ENCODE measurements around the gene LIMD2. TPM values are rescaled to one million over a fixed set of nuclear protein-coding genes. Genes with fewer than 3 reads are reported as not detected.

Gene LIMD2
- total and polyA plus RNA-seq, 2 of the 4 experiments (the other 2 are of a cell fraction): 4.5 to 21.7 TPM

DNA sequence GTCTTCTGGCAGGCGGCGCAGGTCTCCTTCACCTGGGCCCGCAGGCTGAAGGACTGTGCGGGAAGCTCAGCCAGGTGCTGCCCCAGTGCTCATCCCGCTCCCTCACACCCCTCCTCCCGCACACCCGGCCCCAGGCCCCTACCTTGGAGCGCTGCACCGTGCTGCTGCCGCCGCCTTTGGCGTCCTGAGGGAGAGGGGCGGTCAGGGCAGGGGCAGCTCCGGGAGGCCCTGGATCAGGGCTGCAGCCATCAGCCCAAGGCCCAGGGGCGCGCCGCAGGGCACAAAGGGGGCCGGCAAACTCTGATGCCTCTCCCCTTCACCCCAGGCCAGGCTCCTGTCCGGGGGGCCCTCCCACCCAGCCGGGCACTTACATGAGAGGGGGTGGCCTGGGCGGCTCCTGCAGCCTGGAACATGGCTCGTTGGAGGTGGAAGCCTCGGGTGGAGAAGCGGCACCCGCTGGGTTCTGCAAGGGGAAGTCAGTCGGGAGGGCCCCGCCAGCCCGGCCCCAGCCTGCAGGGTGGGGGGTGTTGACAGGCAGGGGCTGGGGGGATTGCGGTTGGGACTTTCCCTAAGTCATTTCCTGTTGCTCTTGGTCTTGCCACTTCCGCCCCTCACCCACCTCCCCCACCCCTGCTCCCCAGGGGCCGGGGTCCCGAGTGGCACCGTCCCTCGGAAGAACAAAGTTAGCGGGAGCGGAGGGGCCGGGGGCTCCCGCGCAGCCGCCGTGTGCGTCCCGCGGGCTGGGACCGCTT is 863 bp downstream of the LIMD2 start:
- no peak overlapping the region for H3K4ac ChIP-seq (ENCODE audit: low read depth, low read length)
- in situ Hi-C loops (cut with MboI; ENCODE audit: low sequenced_read_pairs) (no loop called here), dilution Hi-C loops (cut with HindIII; ENCODE audit: low sequenced_read_pairs, unreplicated experiment) (no loop called here), intact Hi-C loops (cut with micrococcal nuclease) (loop anchor here (5.0 kb wide), 1 partner anchor 272 kb away; no protein-coding TSS in a partner anchor)
- no peak overlapping the region; the same call in 1 of the 2 replicates for H4K91ac ChIP-seq (ENCODE audit: insufficient read depth, low read depth, low read length)
- H4K20me1 ChIP-seq (ENCODE audit: insufficient read depth, low read length): peaks cover 5% of the 10 kb centered on the region
- H2BK15ac ChIP-seq (ENCODE audit: low read depth, low read length): no peak overlapping the region
- no peak overlapping the region for H3K14ac ChIP-seq (replicated peaks; ENCODE audit: low read depth, low read length)
- no peak overlapping the region for H3K56ac ChIP-seq (ENCODE audit: extremely low read depth, insufficient read depth, low read length)
- POLR2A ChIA-PET (ENCODE audit: unreplicated experiment): no interaction called here
- peak overlapping the region; percentile 84 for H3K4me3 ChIP-seq (ENCODE audit: insufficient read depth, low read depth, low read length)
- H3K9me1 ChIP-seq (ENCODE audit: insufficient read depth, low read length): no peaks in the 10 kb centered on the region
- DNase-seq (peak; percentile 29), ATAC-seq (ENCODE audit: low read depth) (peak; percentile 4; the same call in 1 of the 2 replicates)
- peak overlapping the region; percentile 55; the same call in 1 of the 2 replicates for H3K4me2 ChIP-seq (ENCODE audit: low read depth, low read length)
- no peak overlapping the region; a peak in 1 of 4 replicates for H4K8ac ChIP-seq (ENCODE audit: low read depth in 2 of 2, low read length in 2 of 2)
- WGBS, 2 experiments (ENCODE audit: extremely low coverage in 2 of 2, insufficient read length in 1 of 2): no CpG with 5 or more reads among the region's 45 CpGs
- H2BK5ac ChIP-seq (ENCODE audit: low read depth, low read length, poor library complexity, severe bottlenecking): no peak overlapping the region
- H2AFZ ChIP-seq (replicated peaks; ENCODE audit: low read length, poor library complexity): peak overlapping the region; percentile 78
- H2BK20ac ChIP-seq (ENCODE audit: low read depth, low read length): no peak overlapping the region
- H3K9ac ChIP-seq (ENCODE audit: low read depth, low read length): peak overlapping the region; percentile 22; the same call in 1 of the 2 replicates
- H2BK120ac ChIP-seq (ENCODE audit: low read depth, low read length): no peak overlapping the region
- no peak overlapping the region for H3K18ac ChIP-seq (ENCODE audit: low read depth, low read length)
- no peaks in the 10 kb centered on the region for H3K9me3 ChIP-seq (ENCODE audit: control insufficient read depth, insufficient read depth, low read length)
- no TSS peak for BruUV-seq (replicated peaks)
- peak overlapping the region; percentile 11; the same call in 1 of the 2 replicates for H3K27ac ChIP-seq (ENCODE audit: insufficient read depth, low read length)
- peak overlapping the region; percentile 4 for H2AK9ac ChIP-seq (replicated peaks; ENCODE audit: low read depth, low read length, poor library complexity)
- CTCF ChIA-PET: no interaction called here
- H3K27me3 ChIP-seq (ENCODE audit: control insufficient read depth, insufficient read depth, low read length): no peaks in the 10 kb centered on the region
- no peak overlapping the region for H2AK5ac ChIP-seq (ENCODE audit: low read depth, low read length)
- H3K79me1 ChIP-seq (ENCODE audit: low read depth in 1 of 2, low read length in 2 of 2): peaks cover 0 to 33% of the 10 kb centered on the region in 2 experiments; a peak in 2 of 4 replicates
- H3K36me3 ChIP-seq (ENCODE audit: control insufficient read depth, insufficient read depth, low read length): peaks cover 17% of the 10 kb centered on the region
- no peaks in the 10 kb centered on the region for H3K4me1 ChIP-seq (ENCODE audit: control insufficient read depth, insufficient read depth, low read length)
- no peak overlapping the region; the same call in 1 of the 2 replicates for H4K5ac ChIP-seq (ENCODE audit: low read depth, low read length)
- H3K23ac ChIP-seq (ENCODE audit: low read depth, low read length): no peak overlapping the region
- TF ChIP-seq RFX5 (IDR thresholded peaks at IDR 0.05; ENCODE audit: low read depth, low read length): no peak
- no peak for TF ChIP-seq BHLHE40 (IDR thresholded peaks at IDR 0.05; ENCODE audit: low read depth, low read length)
- no peak for TF ChIP-seq MXI1 (IDR thresholded peaks at IDR 0.05; ENCODE audit: borderline replicate concordance, low read depth, low read length)
- TF ChIP-seq CEBPB (IDR thresholded peaks at IDR 0.05; ENCODE audit: low read depth, low read length): no peak
- no peak for TF ChIP-seq RAD21 (IDR thresholded peaks at IDR 0.05; ENCODE audit: low read length)
- TF ChIP-seq POLR2A (IDR thresholded peaks at IDR 0.05; ENCODE audit: low read depth, low read length): no peak
- no peak for TF ChIP-seq MAZ (IDR thresholded peaks at IDR 0.05; ENCODE audit: borderline replicate concordance, low read depth, low read length)
- TF ChIP-seq, protein P1, sequence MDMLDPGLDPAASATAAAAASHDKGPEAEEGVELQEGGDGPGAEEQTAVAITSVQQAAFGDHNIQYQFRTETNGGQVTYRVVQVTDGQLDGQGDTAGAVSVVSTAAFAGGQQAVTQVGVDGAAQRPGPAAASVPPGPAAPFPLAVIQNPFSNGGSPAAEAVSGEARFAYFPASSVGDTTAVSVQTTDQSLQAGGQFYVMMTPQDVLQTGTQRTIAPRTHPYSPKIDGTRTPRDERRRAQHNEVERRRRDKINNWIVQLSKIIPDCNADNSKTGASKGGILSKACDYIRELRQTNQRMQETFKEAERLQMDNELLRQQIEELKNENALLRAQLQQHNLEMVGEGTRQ (IDR thresholded peaks at IDR 0.05; ENCODE audit: low read depth, low read length): no peak
- no peak for TF ChIP-seq MAFK (IDR thresholded peaks at IDR 0.05; ENCODE audit: low read depth, low read length)
- TF ChIP-seq, protein P2, sequence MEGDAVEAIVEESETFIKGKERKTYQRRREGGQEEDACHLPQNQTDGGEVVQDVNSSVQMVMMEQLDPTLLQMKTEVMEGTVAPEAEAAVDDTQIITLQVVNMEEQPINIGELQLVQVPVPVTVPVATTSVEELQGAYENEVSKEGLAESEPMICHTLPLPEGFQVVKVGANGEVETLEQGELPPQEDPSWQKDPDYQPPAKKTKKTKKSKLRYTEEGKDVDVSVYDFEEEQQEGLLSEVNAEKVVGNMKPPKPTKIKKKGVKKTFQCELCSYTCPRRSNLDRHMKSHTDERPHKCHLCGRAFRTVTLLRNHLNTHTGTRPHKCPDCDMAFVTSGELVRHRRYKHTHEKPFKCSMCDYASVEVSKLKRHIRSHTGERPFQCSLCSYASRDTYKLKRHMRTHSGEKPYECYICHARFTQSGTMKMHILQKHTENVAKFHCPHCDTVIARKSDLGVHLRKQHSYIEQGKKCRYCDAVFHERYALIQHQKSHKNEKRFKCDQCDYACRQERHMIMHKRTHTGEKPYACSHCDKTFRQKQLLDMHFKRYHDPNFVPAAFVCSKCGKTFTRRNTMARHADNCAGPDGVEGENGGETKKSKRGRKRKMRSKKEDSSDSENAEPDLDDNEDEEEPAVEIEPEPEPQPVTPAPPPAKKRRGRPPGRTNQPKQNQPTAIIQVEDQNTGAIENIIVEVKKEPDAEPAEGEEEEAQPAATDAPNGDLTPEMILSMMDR (conservative IDR thresholded peaks at IDR 0.05; ENCODE audit: low read depth, low read length): no peak
- no peak for TF ChIP-seq FOS (IDR thresholded peaks at IDR 0.05; ENCODE audit: low read depth, low read length)
- TF ChIP-seq CHD1 (IDR thresholded peaks at IDR 0.05; ENCODE audit: low read depth, low read length): no peak
- no peak for TF ChIP-seq SMC3 (IDR thresholded peaks at IDR 0.05; ENCODE audit: low read depth, low read length)
- TF ChIP-seq, protein P3, sequence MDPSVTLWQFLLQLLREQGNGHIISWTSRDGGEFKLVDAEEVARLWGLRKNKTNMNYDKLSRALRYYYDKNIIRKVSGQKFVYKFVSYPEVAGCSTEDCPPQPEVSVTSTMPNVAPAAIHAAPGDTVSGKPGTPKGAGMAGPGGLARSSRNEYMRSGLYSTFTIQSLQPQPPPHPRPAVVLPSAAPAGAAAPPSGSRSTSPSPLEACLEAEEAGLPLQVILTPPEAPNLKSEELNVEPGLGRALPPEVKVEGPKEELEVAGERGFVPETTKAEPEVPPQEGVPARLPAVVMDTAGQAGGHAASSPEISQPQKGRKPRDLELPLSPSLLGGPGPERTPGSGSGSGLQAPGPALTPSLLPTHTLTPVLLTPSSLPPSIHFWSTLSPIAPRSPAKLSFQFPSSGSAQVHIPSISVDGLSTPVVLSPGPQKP (IDR thresholded peaks at IDR 0.05; ENCODE audit: borderline replicate concordance, low read depth, low read length): no peak
- TF ChIP-seq NFE2L2 (IDR thresholded peaks at IDR 0.05; ENCODE audit: low read depth, low read length): no peak
